ENCODE results near the gene TLE2.
"Not testable (repeated sequence)": the region's sequence is repeated elsewhere in the genome, so short reads cannot be mapped to it uniquely, and the experiment has no call there.

Gene TLE2

GRCh38 chr19:2982561-2982960, 46.5 kb downstream of the TLE2 start:
- no peak for FAIRE-seq

GRCh38 chr19:2981898-2982297, 47.2 kb downstream of the TLE2 start:
- FAIRE-seq = no peak

- no peak for FAIRE-seq
Measured at GRCh38 chr19:2978772-2979171, 50.3 kb downstream of the TLE2 start.

DNA sequence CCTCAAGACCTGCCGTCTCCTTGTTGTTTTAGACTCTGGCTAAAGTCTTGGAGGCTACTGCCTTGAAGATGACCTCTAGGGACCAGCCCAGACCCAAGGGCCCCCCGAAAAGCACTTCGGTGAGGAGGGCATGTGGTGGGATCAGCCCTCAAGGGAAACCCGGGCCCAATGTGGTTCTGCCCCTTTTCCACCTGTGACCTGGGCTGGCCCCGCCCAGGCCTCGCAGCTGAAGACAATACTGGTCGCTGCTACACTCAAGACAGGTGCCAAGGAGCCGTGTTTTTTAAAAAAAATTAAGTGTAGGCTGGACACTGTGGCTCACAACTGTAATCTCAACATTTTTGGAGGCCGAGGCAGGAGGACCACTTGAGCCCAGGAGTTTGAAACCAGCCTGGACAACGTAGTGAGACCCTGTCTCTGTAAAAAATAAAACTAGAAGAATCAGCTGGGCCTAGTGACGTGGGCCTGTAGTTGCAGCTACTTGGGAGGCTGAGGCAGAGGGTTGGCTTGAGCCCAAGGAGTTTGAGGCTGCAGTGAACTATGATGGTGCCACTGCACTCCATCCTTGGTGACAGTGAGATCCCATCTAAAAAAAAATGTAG, 50.8 kb downstream of the TLE2 start:
- FAIRE-seq = no peak

- FAIRE-seq = no peak
Measured at GRCh38 chr19:2977746-2978138, 51.3 kb downstream of the TLE2 start.

DNA sequence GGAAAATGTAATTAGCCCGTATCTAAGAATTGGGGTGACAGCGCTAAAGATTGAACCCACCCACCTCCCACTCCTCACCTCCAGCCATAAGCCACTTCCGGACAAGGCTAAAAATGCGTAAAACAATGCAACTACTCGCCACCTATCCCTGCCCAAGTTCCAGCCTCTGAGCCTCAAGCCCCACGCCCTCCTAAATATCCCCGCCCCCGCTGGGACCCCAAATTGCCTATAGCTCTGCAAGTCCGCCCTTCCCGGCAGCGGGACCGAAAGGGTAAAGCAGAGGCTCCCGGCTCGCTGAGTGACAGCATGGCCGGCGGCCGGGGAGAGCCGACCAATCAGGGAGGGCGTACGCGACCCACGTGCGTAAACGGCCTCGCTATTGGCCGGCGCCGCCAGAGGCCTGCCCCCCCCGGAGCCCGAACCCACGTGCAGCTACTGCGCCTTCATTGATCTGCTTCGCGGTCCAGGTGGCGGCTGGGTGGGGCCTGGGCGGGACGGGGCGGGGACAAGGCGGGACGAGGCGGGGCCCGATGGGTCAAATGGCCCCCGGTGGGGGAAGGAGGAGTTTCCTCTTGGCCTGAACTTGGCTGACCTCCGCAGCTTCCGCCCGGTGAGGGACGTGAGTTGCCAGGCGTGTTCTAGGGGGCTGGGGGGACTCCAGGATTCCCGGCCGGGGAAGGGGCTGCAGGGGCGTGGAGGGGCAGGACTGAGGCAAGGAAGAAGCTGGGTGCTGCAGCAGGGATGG, 51.9 kb downstream of the TLE2 start, which contains the start of gene TLE6:
Gene TLE6 (plus strand): TSS at position 564 of the 745 bp plus-strand sequence. CDS start 670 bp downstream, outside the sequence.
- FAIRE-seq = no peak

- no peak for FAIRE-seq
Measured at GRCh38 chr19:2976609-2977000, 52.5 kb downstream of the TLE2 start.

GRCh38 chr19:2974342-2975041, 54.6 kb downstream of the TLE2 start:
- FAIRE-seq = no peak

- FAIRE-seq = no peak
Measured at GRCh38 chr19:2973229-2973628, 55.9 kb downstream of the TLE2 start.

- FAIRE-seq = no peak
Measured at GRCh38 chr19:2970201-2970835, 58.8 kb downstream of the TLE2 start.

DNA sequence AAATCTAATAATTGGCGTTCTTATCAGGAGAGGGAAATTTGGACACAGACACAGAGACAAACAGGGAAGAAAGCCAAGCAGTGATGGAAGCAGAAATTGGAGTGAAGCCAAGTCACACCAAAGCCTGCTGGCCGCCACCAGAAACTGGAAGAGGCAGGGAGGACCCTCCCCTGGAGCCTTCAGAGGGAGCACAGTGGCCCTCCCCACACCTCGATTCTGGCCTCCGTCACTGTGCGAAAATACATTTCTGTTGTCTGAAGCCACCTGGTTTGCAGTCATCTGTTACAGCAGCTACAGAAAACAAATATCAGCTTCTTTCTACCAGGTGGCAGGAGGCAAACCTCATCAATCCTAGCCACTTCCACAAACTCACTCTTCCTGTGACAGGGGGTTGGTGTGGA, 60.0 kb downstream of the TLE2 start:
- FAIRE-seq = no peak

DNA sequence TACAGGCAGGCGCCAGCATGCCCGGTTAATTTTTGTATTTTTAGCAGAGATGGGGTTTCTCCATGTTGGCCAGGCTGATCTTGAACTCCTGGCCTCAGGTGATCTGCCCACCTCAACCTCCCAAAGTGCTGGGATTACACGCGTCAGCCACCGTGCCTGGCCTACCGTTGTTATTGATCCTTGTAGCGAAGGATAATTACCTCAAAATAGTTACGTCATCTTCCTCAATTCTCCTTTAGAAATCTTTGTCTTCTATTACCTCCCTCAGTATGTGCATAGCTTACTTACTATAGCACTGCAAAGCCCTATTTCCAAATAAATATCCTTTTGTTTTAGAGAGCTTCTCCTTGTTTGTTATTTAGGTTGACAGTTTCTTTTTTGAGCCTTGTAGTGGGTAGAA, 61.1 kb downstream of the TLE2 start:
- no peak for FAIRE-seq

DNA sequence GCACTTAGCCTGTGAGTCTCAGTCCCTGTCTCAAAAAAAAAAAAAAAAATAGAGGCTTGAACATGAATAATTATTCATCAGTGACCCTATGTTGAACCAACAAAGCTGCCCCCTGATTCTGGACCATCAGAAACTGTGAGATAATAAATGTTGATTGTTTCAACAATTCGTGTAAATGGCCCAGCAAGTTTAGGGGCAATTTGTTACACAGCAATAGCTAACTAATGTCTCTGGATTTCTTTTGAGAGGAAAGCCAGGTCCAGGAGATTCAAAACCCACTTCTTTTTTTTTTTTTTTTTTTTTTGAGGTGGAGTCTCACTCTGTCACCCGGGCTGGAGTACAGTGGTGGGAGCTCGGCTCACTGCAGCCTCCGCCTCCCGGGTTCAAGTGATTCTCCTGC, 64.2 kb downstream of the TLE2 start:
- no peak for FAIRE-seq

- not testable (repeated sequence) for FAIRE-seq
Measured at GRCh38 chr19:2963631-2964030, 65.4 kb downstream of the TLE2 start.

GRCh38 chr19:2963122-2963521, 66.0 kb downstream of the TLE2 start:
- FAIRE-seq = no peak

DNA sequence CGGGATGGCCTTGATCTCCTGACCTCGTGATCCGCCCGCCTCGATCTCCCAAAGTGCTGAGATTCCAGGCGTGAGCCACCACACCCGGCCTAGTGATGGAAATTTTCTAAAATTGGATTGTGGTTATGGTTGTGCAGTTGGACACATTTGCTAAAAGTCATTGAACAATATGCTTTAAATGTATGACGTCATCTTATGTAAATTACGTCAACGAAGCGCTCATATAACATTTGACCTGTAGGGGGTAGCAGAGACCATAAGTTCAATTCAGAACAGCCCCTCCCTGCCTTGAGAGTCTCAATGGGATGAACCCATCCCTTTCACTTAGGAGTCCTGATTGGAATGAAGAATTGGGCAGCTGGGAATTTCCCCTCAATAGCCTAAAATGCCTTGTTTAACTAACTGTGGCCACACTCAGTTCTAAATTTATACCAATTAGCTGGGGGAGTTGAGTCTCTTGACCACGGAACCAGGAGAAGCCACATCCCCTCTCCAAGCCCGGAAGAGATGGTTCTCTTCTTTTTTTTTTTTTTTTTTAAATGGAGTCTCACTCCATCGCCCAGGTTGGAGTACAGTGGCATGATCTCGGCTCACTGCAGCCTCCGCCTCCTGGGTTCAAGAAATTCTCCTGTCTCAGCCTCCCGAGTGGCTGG, 66.9 kb downstream of the TLE2 start:
- FAIRE-seq = peak; percentile 49

- FAIRE-seq = no peak
Measured at GRCh38 chr19:2960120-2960519, 69.0 kb downstream of the TLE2 start.

DNA sequence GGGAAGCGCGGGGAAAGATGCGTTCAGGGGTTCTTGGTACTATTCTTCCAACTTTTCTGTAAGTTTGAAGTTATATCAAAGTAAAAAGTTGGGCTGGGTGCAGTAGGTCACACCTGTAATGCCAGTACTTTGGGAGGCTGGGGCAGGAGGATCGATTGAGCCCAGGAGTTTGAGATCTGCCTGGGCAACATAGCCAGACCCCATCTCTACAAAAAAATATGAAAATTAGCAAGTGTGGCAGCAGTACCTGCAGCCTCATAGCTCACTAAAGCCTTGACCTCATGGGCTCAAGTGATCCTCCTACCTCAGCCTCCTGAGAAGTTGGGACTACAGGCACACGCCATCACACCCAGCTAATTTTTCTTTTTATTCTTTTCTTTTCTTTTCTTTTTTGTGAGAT, 71.9 kb downstream of the TLE2 start:
- no peak for FAIRE-seq

DNA sequence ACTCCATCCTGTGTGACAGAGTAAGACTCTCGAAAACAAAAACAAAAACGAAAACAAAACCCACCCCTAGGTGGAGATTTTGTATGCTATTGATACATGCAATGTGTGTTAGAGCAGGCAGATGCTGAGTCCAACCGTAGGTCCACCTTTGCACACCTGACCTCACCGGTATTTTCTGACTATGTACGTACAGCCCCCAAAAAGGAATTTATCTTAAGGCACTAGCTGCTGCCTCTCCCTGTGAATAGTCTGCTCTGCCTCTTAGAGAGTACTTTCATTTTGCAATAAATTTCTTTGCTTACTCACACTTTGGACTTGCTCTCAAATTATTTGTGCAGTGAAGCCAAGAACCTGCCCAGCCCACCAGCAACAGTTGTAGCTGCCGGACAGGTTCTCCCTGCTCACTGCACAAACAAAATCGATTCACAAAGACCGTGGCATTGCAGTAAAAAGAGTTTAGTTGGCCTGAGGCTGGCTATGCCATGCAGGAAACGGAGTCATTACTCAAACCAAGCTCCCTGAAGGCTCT, 76.1 kb downstream of the TLE2 start:
- FAIRE-seq = no peak

DNA sequence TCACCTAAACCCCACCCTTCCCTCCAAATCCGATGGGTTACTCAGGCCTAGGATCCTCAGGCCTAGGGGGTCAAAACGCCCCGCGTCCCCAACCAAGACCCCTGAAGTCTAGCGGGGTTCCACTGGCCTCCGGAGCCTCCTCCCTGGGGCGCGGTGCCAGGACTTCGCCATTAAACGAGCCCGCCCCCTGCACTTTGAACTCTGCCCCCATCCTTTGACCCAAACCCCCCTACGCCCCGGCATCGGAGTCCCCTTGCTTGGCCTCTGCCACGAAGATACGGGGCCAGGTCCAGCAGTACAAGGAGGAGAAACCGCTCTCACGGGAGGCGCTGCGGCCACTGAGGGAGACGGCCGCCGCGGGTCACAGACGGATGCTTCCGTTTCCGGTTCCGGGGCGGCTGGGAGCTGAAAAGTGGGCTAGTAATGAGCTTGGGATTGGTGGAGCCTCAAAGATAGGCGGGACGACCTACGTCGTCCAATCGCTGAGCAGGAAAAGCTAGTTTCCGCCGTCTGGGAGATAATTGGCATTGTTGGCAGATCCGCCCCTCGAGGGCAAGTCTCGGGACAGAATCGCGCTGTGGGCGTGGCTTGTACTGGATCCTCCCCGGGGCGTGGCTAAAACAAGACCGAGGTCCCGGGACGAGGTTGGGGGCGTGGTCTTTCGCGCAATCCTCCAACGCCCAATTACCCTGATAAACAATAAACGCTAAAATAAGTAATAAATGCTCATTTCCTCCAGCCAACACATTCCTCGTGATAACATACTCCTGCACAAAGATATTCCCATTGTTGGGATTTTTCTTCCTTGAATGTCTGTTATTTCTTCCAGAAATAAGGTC, 78.6 kb downstream of the TLE2 start:
- peak; percentile 95 for FAIRE-seq

DNA sequence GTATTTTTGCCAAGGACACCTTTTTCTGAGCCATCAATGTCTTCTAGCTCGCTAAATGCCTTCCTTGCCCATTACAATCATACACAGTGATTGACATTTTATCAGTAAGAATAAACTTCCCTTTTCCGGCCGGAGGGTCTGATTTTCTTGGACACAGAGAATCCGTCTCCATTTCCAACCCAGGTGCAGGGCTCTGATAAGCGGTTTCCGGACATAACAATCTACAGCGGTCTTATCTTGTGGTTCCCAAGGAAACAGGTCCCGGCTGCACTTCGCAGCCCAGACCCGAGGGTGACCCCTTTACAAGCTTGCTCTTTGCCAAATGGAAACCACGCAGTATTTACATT, 79.2 kb downstream of the TLE2 start:
- FAIRE-seq = no peak
